ENCODE data around the gene TTC14. TPM values are rescaled to one million over a fixed set of nuclear protein-coding genes. Genes with fewer than 3 reads are reported as not detected.
A peak's percentile ranks its signal among the peaks of the same experiment; 100 is the strongest.

The TTC14 gene
- total and polyA plus RNA-seq, 2 of the 13 experiments (the other 11 are each of a cell fraction or from before 2014, with no cell fraction given), result 28.1 to 35.9 TPM

DNA sequence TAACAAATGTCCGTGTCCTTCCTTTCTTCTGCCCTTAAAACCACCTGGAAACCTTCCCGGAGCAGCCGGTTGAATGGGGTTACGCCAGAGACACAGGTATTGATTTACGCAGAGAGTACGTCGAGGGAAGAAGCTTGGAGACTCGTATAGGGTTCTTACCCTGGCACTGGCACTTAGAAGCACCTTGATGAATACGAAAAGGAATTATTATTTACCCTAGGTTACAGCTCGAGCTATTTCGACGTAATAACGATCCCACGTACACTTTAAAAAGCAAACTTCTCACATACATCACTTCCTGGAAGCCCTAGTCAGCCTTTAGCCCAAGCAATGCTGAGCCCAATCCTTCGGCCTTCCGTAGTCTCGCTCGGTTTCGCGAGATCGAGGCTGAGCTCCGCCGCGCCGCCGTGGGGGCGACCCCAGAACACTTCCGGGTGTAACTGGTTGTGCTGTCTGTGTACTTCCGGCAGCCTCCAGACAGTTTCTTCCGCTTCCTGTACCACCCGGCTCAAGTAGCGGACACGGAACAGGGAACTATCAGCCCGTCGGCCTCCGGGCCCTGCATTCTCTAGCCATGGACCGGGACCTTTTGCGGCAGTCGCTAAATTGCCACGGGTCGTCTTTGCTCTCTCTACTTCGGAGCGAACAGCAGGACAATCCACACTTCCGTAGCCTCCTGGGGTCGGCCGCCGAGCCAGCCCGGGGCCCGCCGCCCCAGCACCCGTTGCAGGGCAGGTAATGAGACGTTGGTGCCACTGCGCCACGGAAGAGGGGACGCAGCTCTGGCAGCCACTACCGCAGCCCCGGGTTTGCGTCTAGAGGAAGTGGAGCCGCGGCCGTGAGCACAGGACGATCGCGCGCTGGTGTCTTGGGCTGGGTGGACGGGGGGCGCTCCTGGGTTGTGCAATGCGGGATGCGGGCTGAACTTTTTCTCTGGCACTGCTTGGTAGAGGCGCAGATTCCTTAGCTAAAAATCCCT, at the start of gene TTC14 (continued):
- TF ChIP-seq, protein P1, sequence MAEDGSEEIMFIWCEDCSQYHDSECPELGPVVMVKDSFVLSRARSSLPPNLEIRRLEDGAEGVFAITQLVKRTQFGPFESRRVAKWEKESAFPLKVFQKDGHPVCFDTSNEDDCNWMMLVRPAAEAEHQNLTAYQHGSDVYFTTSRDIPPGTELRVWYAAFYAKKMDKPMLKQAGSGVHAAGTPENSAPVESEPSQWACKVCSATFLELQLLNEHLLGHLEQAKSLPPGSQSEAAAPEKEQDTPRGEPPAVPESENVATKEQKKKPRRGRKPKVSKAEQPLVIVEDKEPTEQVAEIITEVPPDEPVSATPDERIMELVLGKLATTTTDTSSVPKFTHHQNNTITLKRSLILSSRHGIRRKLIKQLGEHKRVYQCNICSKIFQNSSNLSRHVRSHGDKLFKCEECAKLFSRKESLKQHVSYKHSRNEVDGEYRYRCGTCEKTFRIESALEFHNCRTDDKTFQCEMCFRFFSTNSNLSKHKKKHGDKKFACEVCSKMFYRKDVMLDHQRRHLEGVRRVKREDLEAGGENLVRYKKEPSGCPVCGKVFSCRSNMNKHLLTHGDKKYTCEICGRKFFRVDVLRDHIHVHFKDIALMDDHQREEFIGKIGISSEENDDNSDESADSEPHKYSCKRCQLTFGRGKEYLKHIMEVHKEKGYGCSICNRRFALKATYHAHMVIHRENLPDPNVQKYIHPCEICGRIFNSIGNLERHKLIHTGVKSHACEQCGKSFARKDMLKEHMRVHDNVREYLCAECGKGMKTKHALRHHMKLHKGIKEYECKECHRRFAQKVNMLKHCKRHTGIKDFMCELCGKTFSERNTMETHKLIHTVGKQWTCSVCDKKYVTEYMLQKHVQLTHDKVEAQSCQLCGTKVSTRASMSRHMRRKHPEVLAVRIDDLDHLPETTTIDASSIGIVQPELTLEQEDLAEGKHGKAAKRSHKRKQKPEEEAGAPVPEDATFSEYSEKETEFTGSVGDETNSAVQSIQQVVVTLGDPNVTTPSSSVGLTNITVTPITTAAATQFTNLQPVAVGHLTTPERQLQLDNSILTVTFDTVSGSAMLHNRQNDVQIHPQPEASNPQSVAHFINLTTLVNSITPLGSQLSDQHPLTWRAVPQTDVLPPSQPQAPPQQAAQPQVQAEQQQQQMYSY (CRISPR knock-in tag; IDR thresholded peaks at IDR 0.05), result no peak; the same call in 1 of the 2 replicates
- TF ChIP-seq ZNF737 (CRISPR knock-in tag; IDR thresholded peaks at IDR 0.05; ENCODE audit: borderline replicate concordance) (no peak; the same call in 1 of the 2 replicates), CBX5 (CRISPR knock-in tag; IDR thresholded peaks at IDR 0.05; ENCODE audit: borderline replicate concordance) (peak; percentile 91; the same call in 1 of the 2 replicates), MYNN (CRISPR knock-in tag; IDR thresholded peaks at IDR 0.05; ENCODE audit: low read depth) (no peak), TBX3 (IDR thresholded peaks at IDR 0.05; ENCODE audit: borderline replicate concordance) (no peak), ZNF678 (CRISPR knock-in tag; IDR thresholded peaks at IDR 0.05) (no peak), ZNF773 (CRISPR knock-in tag; IDR thresholded peaks at IDR 0.05; ENCODE audit: borderline replicate concordance) (no peak), ZFP62 (CRISPR knock-in tag; IDR thresholded peaks at IDR 0.05) (no peak), SALL2 (CRISPR knock-in tag; IDR thresholded peaks at IDR 0.05) (peak; percentile 58; the same call in 1 of the 2 replicates), NR2F1 (CRISPR knock-in tag; IDR thresholded peaks at IDR 0.05) (no peak), ZNF766 (CRISPR knock-in tag; IDR thresholded peaks at IDR 0.05; ENCODE audit: borderline replicate concordance) (0 out of 2 replicates have a peak, but pooled peaks have one; percentile 16)
- TF ChIP-seq, protein P2, sequence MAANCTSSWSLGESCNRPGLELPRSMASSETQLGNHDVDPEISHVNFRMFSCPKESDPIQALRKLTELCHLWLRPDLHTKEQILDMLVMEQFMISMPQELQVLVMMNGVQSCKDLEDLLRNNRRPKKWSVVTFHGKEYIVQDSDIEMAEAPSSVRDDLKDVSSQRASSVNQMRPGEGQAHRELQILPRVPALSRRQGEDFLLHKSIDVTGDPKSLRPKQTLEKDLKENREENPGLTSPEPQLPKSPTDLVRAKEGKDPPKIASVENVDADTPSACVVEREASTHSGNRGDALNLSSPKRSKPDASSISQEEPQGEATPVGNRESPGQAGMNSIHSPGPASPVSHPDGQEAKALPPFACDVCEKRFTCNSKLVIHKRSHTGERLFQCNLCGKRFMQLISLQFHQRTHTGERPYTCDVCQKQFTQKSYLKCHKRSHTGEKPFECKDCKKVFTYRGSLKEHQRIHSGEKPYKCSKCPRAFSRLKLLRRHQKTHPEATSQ (CRISPR knock-in tag; IDR thresholded peaks at IDR 0.05; ENCODE audit: borderline replicate concordance), result 0 out of 2 replicates have a peak, but pooled peaks have one; percentile 46
- TF ChIP-seq, protein P3, sequence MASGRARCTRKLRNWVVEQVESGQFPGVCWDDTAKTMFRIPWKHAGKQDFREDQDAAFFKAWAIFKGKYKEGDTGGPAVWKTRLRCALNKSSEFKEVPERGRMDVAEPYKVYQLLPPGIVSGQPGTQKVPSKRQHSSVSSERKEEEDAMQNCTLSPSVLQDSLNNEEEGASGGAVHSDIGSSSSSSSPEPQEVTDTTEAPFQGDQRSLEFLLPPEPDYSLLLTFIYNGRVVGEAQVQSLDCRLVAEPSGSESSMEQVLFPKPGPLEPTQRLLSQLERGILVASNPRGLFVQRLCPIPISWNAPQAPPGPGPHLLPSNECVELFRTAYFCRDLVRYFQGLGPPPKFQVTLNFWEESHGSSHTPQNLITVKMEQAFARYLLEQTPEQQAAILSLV (CRISPR knock-in tag; IDR thresholded peaks at IDR 0.05; ENCODE audit: borderline replicate concordance), result peak; percentile 75; the same call in 1 of the 2 replicates
- TF ChIP-seq, protein P4, sequence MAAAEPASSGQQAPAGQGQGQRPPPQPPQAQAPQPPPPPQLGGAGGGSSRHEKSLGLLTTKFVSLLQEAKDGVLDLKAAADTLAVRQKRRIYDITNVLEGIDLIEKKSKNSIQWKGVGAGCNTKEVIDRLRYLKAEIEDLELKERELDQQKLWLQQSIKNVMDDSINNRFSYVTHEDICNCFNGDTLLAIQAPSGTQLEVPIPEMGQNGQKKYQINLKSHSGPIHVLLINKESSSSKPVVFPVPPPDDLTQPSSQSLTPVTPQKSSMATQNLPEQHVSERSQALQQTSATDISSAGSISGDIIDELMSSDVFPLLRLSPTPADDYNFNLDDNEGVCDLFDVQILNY (CRISPR knock-in tag; conservative IDR thresholded peaks at IDR 0.05), result no peak
- TF ChIP-seq, protein P5, sequence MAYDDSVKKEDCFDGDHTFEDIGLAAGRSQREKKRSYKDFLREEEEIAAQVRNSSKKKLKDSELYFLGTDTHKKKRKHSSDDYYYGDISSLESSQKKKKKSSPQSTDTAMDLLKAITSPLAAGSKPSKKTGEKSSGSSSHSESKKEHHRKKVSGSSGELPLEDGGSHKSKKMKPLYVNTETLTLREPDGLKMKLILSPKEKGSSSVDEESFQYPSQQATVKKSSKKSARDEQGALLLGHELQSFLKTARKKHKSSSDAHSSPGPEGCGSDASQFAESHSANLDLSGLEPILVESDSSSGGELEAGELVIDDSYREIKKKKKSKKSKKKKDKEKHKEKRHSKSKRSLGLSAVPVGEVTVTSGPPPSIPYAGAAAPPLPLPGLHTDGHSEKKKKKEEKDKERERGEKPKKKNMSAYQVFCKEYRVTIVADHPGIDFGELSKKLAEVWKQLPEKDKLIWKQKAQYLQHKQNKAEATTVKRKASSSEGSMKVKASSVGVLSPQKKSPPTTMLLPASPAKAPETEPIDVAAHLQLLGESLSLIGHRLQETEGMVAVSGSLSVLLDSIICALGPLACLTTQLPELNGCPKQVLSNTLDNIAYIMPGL (CRISPR knock-in tag; IDR thresholded peaks at IDR 0.05; ENCODE audit: borderline replicate concordance in 1 of 2, low read depth in 1 of 2), result peak in 1 of 2 experiments; percentile 82; a peak in 3 of 4 replicates
- TF ChIP-seq, protein P6, sequence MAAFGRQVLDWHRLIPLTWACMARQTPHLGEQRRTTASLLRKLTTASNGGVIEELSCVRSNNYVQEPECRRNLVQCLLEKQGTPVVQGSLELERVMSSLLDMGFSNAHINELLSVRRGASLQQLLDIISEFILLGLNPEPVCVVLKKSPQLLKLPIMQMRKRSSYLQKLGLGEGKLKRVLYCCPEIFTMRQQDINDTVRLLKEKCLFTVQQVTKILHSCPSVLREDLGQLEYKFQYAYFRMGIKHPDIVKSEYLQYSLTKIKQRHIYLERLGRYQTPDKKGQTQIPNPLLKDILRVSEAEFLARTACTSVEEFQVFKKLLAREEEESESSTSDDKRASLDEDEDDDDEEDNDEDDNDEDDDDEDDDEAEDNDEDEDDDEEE (CRISPR knock-in tag; IDR thresholded peaks at IDR 0.05), result peak; percentile 6; the same call in 1 of the 2 replicates

Measured in HepG2 (cell line).